ENCODE measurements around the gene SLAMF9. TPM values are rescaled to one million over a fixed set of nuclear protein-coding genes. Genes with fewer than 3 reads are reported as not detected.

Gene SLAMF9
- total RNA-seq, 1 experiment from 2014 or later, result not detected

- TF ChIP-seq ZBTB33 (IDR thresholded peaks at IDR 0.05; ENCODE audit: extremely low read depth, insufficient replicate concordance, low read length), result peak; percentile 77
- no peak for TF ChIP-seq ATF3 (IDR thresholded peaks at IDR 0.05)
- TF ChIP-seq EZH2phosphoT487 (IDR thresholded peaks at IDR 0.05; ENCODE audit: borderline replicate concordance), result no peak
- peak; percentile 79 for TF ChIP-seq EGR1 (IDR thresholded peaks at IDR 0.05; ENCODE audit: low read depth)
- TF ChIP-seq SRF (IDR thresholded peaks at IDR 0.05; ENCODE audit: low read depth), result no peak
- TF ChIP-seq REST (IDR thresholded peaks at IDR 0.05; ENCODE audit: low read depth), result no peak
- TF ChIP-seq CBX3 (IDR thresholded peaks at IDR 0.05; ENCODE audit: low read depth), result no peak
- peak; percentile 36; the same call in 1 of the 2 replicates for TF ChIP-seq SIN3A (IDR thresholded peaks at IDR 0.05; ENCODE audit: low read depth)
- TF ChIP-seq SP1 (IDR thresholded peaks at IDR 0.05; ENCODE audit: low read depth), result peak; percentile 91
- no peak for TF ChIP-seq ZFX (IDR thresholded peaks at IDR 0.05)
Observed at GRCh38 chr1:159924025-159924790, 29.8 kb downstream of the SLAMF9 start (continued).
